ENCODE measurements around the gene ABCA1. TPM values are rescaled to one million over a fixed set of nuclear protein-coding genes. Genes with fewer than 3 reads are reported as not detected.

Gene ABCA1
- total RNA-seq, 1 experiment from 2014 or later = 3.6 TPM

- Histone ChIP-seq H3K36me3 (replicated peaks; ENCODE audit: control insufficient read depth, insufficient read depth, low read length) (no peaks in the 10 kb centered on the region), H3K27me3 (ENCODE audit: control insufficient read depth, insufficient read depth, low read length) (peaks cover 11% of the 10 kb centered on the region), H3K4me3 (ENCODE audit: insufficient read depth, low read depth, low read length) (no peak overlapping the region)
- DNase-seq = no peak
Measured at GRCh38 chr9:104765138-104765537, 162.8 kb downstream of the ABCA1 start.

GRCh38 chr9:104758974-104759373 is 169.0 kb downstream of the ABCA1 start:
- no peaks in the 10 kb centered on the region for H3K36me3 ChIP-seq (replicated peaks; ENCODE audit: control insufficient read depth, insufficient read depth, low read length)
- peaks cover 7% of the 10 kb centered on the region for H3K27me3 ChIP-seq (ENCODE audit: control insufficient read depth, insufficient read depth, low read length)
- no peak for DNase-seq
- H3K4me3 ChIP-seq (ENCODE audit: insufficient read depth, low read depth, low read length) = no peak overlapping the region

GRCh38 chr9:104750185-104750767 is 177.7 kb downstream of the ABCA1 start:
- H3K27me3 ChIP-seq (ENCODE audit: control insufficient read depth, insufficient read depth, low read length) = no peaks in the 10 kb centered on the region
- H3K4me3 ChIP-seq (ENCODE audit: insufficient read depth, low read depth, low read length) = no peak overlapping the region
- H3K36me3 ChIP-seq (replicated peaks; ENCODE audit: control insufficient read depth, insufficient read depth, low read length) = no peaks in the 10 kb centered on the region
- DNase-seq = no peak

GRCh38 chr9:104748359-104749031 is 179.5 kb downstream of the ABCA1 start:
- Histone ChIP-seq H3K4me3 (ENCODE audit: insufficient read depth, low read depth, low read length) (peak overlapping the region; percentile 84), H3K27me3 (ENCODE audit: control insufficient read depth, insufficient read depth, low read length) (no peaks in the 10 kb centered on the region), H3K36me3 (replicated peaks; ENCODE audit: control insufficient read depth, insufficient read depth, low read length) (no peaks in the 10 kb centered on the region)
- no peak for DNase-seq

- peak; percentile 91 for DNase-seq
- H3K4me3 ChIP-seq (ENCODE audit: insufficient read depth, low read depth, low read length) = peak within 1 kb of the TSS; percentile 84
- no peaks in the 10 kb centered on the region for H3K36me3 ChIP-seq (replicated peaks; ENCODE audit: control insufficient read depth, insufficient read depth, low read length)
- H3K27me3 ChIP-seq (ENCODE audit: control insufficient read depth, insufficient read depth, low read length) = no peaks in the 10 kb centered on the region
Measured at GRCh38 chr9:104747565-104748358, 180.2 kb downstream of the ABCA1 start, which contains the start of gene NIPSNAP3A. Gene NIPSNAP3A, plus strand, starts transcription at chr9:104747683. Its CDS starts 110 bp downstream, at chr9:104747793.

GRCh38 chr9:104747245-104747564 is 180.8 kb downstream of the ABCA1 start:
- Histone ChIP-seq H3K27me3 (ENCODE audit: control insufficient read depth, insufficient read depth, low read length) (no peaks in the 10 kb centered on the region), H3K4me3 (ENCODE audit: insufficient read depth, low read depth, low read length) (peak overlapping the region; percentile 84), H3K36me3 (replicated peaks; ENCODE audit: control insufficient read depth, insufficient read depth, low read length) (no peaks in the 10 kb centered on the region)
- DNase-seq = no peak

- no peak for DNase-seq
- Histone ChIP-seq H3K27me3 (ENCODE audit: control insufficient read depth, insufficient read depth, low read length) (no peaks in the 10 kb centered on the region), H3K4me3 (ENCODE audit: insufficient read depth, low read depth, low read length) (peak overlapping the region; percentile 84), H3K36me3 (replicated peaks; ENCODE audit: control insufficient read depth, insufficient read depth, low read length) (no peaks in the 10 kb centered on the region)
Measured at GRCh38 chr9:104746798-104747197, 181.2 kb downstream of the ABCA1 start.

GRCh38 chr9:104746285-104746684 is 181.7 kb downstream of the ABCA1 start:
- Histone ChIP-seq H3K27me3 (ENCODE audit: control insufficient read depth, insufficient read depth, low read length) (no peaks in the 10 kb centered on the region), H3K4me3 (ENCODE audit: insufficient read depth, low read depth, low read length) (no peak overlapping the region), H3K36me3 (replicated peaks; ENCODE audit: control insufficient read depth, insufficient read depth, low read length) (no peaks in the 10 kb centered on the region)
- DNase-seq = no peak

- Histone ChIP-seq H3K27me3 (ENCODE audit: control insufficient read depth, insufficient read depth, low read length) (no peaks in the 10 kb centered on the region), H3K4me3 (ENCODE audit: insufficient read depth, low read depth, low read length) (no peak overlapping the region), H3K36me3 (replicated peaks; ENCODE audit: control insufficient read depth, insufficient read depth, low read length) (no peaks in the 10 kb centered on the region)
- no peak for DNase-seq
Measured at GRCh38 chr9:104745852-104746251, 182.1 kb downstream of the ABCA1 start.

GRCh38 chr9:104743376-104743985 is 184.5 kb downstream of the ABCA1 start:
- Histone ChIP-seq H3K27me3 (ENCODE audit: control insufficient read depth, insufficient read depth, low read length) (no peaks in the 10 kb centered on the region), H3K36me3 (replicated peaks; ENCODE audit: control insufficient read depth, insufficient read depth, low read length) (no peaks in the 10 kb centered on the region), H3K4me3 (ENCODE audit: insufficient read depth, low read depth, low read length) (no peak overlapping the region)
- DNase-seq = peak; percentile 61

- Histone ChIP-seq H3K36me3 (replicated peaks; ENCODE audit: control insufficient read depth, insufficient read depth, low read length) (no peaks in the 10 kb centered on the region), H3K27me3 (ENCODE audit: control insufficient read depth, insufficient read depth, low read length) (no peaks in the 10 kb centered on the region), H3K4me3 (ENCODE audit: insufficient read depth, low read depth, low read length) (no peak overlapping the region)
- no peak for DNase-seq
Measured at GRCh38 chr9:104740621-104741020, 187.3 kb downstream of the ABCA1 start.

- no peak for DNase-seq
- Histone ChIP-seq H3K4me3 (ENCODE audit: insufficient read depth, low read depth, low read length) (no peak overlapping the region), H3K36me3 (replicated peaks; ENCODE audit: control insufficient read depth, insufficient read depth, low read length) (no peaks in the 10 kb centered on the region), H3K27me3 (ENCODE audit: control insufficient read depth, insufficient read depth, low read length) (no peaks in the 10 kb centered on the region)
Measured at GRCh38 chr9:104738452-104738851, 189.5 kb downstream of the ABCA1 start.

Measured in H7 (cell line).